Adrenal gland (tissue), 5 donors: ENCODE results near the gene NMU.

Experiments
- CTCF ChIP-seq, 6 experiments: fragments of 450-650 bp in 4 of 6; fragments of 200-600 bp in 2 of 6; sonication (generic) in 1 of 6; IDR thresholded peaks; 1 replicate in 5 of 6; 2 replicates in 1 of 6; pipeline versions ENCODE4 v1.5.1 to v1.8.0; 2016 to 2021; ENCODE audit warnings: antibody characterized with exemption in 6 of 6, mild to moderate bottlenecking in 2 of 6, moderate library complexity in 1 of 6
- POLR2A ChIP-seq, 2 donors: fragments of 450-650 bp; IDR thresholded peaks; one replicate each; pipeline ENCODE4 v1.6.1; 2017; ENCODE audit warnings: antibody characterized with exemption in 2 of 2, mild to moderate bottlenecking in 2 of 2, moderate library complexity in 1 of 2
- donor health status: DM: no; HTN: no; CAD: no.

GRCh38 chr4:55618546-55619143 is 17.5 kb downstream of the NMU start:
- TF ChIP-seq CTCF (IDR thresholded peaks at IDR 0.05) = no peak
- no peak for TF ChIP-seq POLR2A (IDR thresholded peaks at IDR 0.05)
